PC-3 (cell line): ENCODE results near the gene MEG3. TPM values are rescaled to one million over a fixed set of nuclear protein-coding genes. Genes with fewer than 3 reads are reported as not detected.

Experiments
- ATAC-seq: fragments of 200-7000 bp; cut with Tn5 transposase; 2 replicates; pipeline ENCODE4 v1.9.1; 2020; ENCODE audit warnings: mild to moderate bottlenecking, moderate library complexity
- BruUV-seq: library from RNA; stranded (reverse); fragments of 400-500 nt; replicated peaks from 2 replicates; lab custom pipeline; 2021; lab: Mats Ljungman, UMichigan
- CTCF ChIA-PET: fragments of 300-600 bp; sonication (Branson Sonifier 250); formaldehyde crosslinking; loops from one replicate; lab custom pipeline; 2022; ENCODE audit warnings: antibody characterized with exemption; lab: Charles Lee
- POLR2A ChIA-PET: fragments of 300-600 bp; sonication (Branson Sonifier 250); formaldehyde crosslinking; loops from one replicate; lab custom pipeline; 2022; ENCODE audit warnings: antibody characterized with exemption; ENCODE audit not compliant: unreplicated experiment; lab: Charles Lee
- DNase-seq: peaks from one replicate; pipeline ENCODE4 v3.0.0-alpha.2; 2015
- H2AFZ ChIP-seq: fragments of 300-600 bp; sonication (generic); 2 replicates; pipeline ENCODE4 v1.6.0; 2016; ENCODE audit warnings: antibody characterized with exemption, low read length
- H3F3A ChIP-seq: fragments of 300-600 bp; sonication (generic); one replicate; pipeline ENCODE4 v1.6.0; 2017; ENCODE audit warnings: antibody characterized with exemption, low read length, control low read depth, mild to moderate bottlenecking; ENCODE audit not compliant: unreplicated experiment
- H3K27ac ChIP-seq: fragments of 300-600 bp; sonication (generic); 2 replicates; pipeline ENCODE4 v1.5.1; 2016; ENCODE audit warnings: mild to moderate bottlenecking, low read length
- H3K27me3 ChIP-seq: fragments of 300-600 bp; sonication (generic); 2 replicates; pipeline ENCODE4 v1.6.1; 2016; ENCODE audit warnings: low read length, mixed read lengths
- H3K36me3 ChIP-seq: fragments of 300-600 bp; sonication (generic); 2 replicates; pipeline ENCODE4 v1.6.1; 2016; ENCODE audit warnings: low read depth, mixed run types, low read length, mixed read lengths
- H3K4me1 ChIP-seq: fragments of 300-600 bp; sonication (generic); 2 replicates; pipeline ENCODE4 v1.5.1; 2016; ENCODE audit warnings: low read length; ENCODE audit not compliant: insufficient read depth
- H3K4me2 ChIP-seq: fragments of 300-600 bp; sonication (generic); 2 replicates; pipeline ENCODE4 v1.6.0; 2016; ENCODE audit warnings: low read length
- H3K4me3 ChIP-seq: fragments of 300-600 bp; sonication (generic); 2 replicates; pipeline ENCODE4 v1.5.1; 2016; ENCODE audit warnings: mild to moderate bottlenecking, low read length, mixed read lengths
- H3K79me2 ChIP-seq: fragments of 300-600 bp; sonication (generic); 2 replicates; pipeline ENCODE4 v1.6.1; 2017; ENCODE audit warnings: low read length, mixed read lengths
- H3K9ac ChIP-seq: fragments of 300-600 bp; sonication (generic); 2 replicates; pipeline ENCODE4 v1.6.0; 2016; ENCODE audit warnings: mild to moderate bottlenecking, low read length
- H3K9me2 ChIP-seq: fragments of 300-600 bp; sonication (generic); replicated peaks from 2 replicates; pipeline ENCODE4 v1.6.1; 2016; ENCODE audit warnings: mixed run types, low read length, mixed read lengths
- H3K9me3 ChIP-seq: fragments of 300-600 bp; sonication (generic); 2 replicates; pipeline ENCODE4 v1.6.1; 2016; ENCODE audit warnings: low read length, mixed read lengths
- H4K20me1 ChIP-seq: fragments of 300-600 bp; sonication (generic); 2 replicates; pipeline ENCODE4 v1.6.1; 2016; ENCODE audit warnings: low read length, mixed read lengths
- EZH2 ChIP-seq: fragments of 300-600 bp; sonication (generic); IDR thresholded peaks from one replicate; pipeline ENCODE4 v1.6.1; 2017; ENCODE audit warnings: antibody characterized with exemption, mild to moderate bottlenecking, low read length; ENCODE audit not compliant: unreplicated experiment
- EZH2phosphoT487 ChIP-seq: fragments of 300-600 bp; sonication (generic); IDR thresholded peaks from 2 replicates; pipeline ENCODE4 v1.6.1; 2018; ENCODE audit warnings: mild to moderate bottlenecking, antibody characterized with exemption, low read length, borderline replicate concordance
- intact Hi-C: fragments of 100-400 bp; cut with micrococcal nuclease; formaldehyde crosslinking; loops from 2 replicates; pipeline ENCODE4 v1.9.0; 2023
- total RNA-seq: library from RNA; depleted of rRNA; stranded (reverse); fragments of >200 nt; gene quantifications from 2 replicates; pipeline ENCODE4 v1.2.3, GENCODE V29; 2014
- TF ChIP-seq, protein P1 (sequence below): fragments of 300-600 bp; sonication (generic); conservative IDR thresholded peaks from 2 replicates; pipeline ENCODE4 v1.5.1; 2017; ENCODE audit warnings: antibody characterized with exemption, low read depth, mild to moderate bottlenecking, low read length

MEG3 gene
- total RNA-seq, 1 experiment from 2014 or later: not detected

DNA sequence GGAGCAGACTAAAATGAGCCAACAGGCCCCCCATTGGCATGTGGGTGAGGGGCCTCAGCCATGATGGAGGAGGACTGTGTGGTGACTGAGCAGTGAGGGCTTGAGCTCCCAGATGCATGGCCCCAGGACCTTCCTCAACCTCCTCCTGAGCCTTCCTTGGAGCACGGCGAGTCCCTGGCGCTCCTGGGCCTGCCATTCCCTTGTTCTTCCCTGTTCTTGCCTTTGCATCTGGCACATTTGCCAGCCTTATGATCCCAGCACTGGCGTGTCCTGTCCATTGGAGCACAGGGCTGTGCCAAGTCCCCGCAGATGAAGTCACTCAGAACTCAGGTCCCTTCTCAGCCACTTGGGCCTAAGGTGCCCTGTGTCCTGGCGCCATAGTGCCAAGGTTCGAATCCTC, 40.3 kb upstream of the MEG3 start:
- Histone ChIP-seq H3F3A (no peaks in the 10 kb centered on the region), H3K9ac (no peak overlapping the region), H3K4me1 (no peaks in the 10 kb centered on the region), H3K9me3 (no peaks in the 10 kb centered on the region), H4K20me1 (no peaks in the 10 kb centered on the region), H3K27ac (no peak overlapping the region), H2AFZ (no peak overlapping the region), H3K4me2 (no peak overlapping the region), H3K4me3 (no peak overlapping the region), H3K36me3 (no peaks in the 10 kb centered on the region), H3K79me2 (no peaks in the 10 kb centered on the region), H3K9me2 (no peaks in the 10 kb centered on the region), H3K27me3 (0 out of 2 replicates have a peak, but pooled peaks cover 2% of the 10 kb centered on the region)
- no peak for TF ChIP-seq EZH2phosphoT487
- no peak for TF ChIP-seq EZH2
- TF ChIP-seq, protein P1, sequence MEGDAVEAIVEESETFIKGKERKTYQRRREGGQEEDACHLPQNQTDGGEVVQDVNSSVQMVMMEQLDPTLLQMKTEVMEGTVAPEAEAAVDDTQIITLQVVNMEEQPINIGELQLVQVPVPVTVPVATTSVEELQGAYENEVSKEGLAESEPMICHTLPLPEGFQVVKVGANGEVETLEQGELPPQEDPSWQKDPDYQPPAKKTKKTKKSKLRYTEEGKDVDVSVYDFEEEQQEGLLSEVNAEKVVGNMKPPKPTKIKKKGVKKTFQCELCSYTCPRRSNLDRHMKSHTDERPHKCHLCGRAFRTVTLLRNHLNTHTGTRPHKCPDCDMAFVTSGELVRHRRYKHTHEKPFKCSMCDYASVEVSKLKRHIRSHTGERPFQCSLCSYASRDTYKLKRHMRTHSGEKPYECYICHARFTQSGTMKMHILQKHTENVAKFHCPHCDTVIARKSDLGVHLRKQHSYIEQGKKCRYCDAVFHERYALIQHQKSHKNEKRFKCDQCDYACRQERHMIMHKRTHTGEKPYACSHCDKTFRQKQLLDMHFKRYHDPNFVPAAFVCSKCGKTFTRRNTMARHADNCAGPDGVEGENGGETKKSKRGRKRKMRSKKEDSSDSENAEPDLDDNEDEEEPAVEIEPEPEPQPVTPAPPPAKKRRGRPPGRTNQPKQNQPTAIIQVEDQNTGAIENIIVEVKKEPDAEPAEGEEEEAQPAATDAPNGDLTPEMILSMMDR: no peak
- no peak for DNase-seq
- no TSS peak for BruUV-seq
- intact Hi-C loops: no loop called here
- ATAC-seq: no peak
- ChIA-PET CTCF (no interaction called here), POLR2A (no interaction called here)

DNA sequence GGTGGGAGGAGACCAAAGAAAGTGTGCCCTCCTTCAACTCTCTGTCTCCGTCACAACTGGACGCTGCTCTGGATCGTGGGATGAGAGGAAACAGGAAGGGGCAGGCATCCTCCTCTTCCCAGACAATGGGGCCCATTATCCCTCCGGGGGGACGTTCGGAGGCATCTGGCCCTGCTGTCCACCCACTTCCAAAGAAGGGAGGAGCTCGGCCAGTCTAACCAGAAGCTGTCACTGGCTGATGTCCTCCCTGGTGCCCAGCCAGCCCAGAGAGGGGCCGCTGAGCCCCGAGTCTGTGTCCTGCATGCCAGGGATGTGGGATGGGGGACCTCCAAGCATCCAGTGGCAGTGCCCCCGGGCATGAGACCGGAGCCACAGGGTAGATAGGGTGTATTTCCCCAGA, 39.8 kb upstream of the MEG3 start:
- Histone ChIP-seq H3K36me3 (no peaks in the 10 kb centered on the region), H3K9me2 (no peaks in the 10 kb centered on the region), H3K4me3 (no peak overlapping the region), H4K20me1 (no peaks in the 10 kb centered on the region), H3K4me1 (no peaks in the 10 kb centered on the region), H2AFZ (no peak overlapping the region), H3K9ac (no peak overlapping the region), H3K4me2 (no peak overlapping the region), H3F3A (no peaks in the 10 kb centered on the region), H3K27ac (no peak overlapping the region), H3K27me3 (0 out of 2 replicates have a peak, but pooled peaks cover 6% of the 10 kb centered on the region), H3K9me3 (no peaks in the 10 kb centered on the region), H3K79me2 (no peaks in the 10 kb centered on the region)
- ChIA-PET POLR2A (no interaction called here), CTCF (no interaction called here)
- no TSS peak for BruUV-seq
- DNase-seq (no peak), ATAC-seq (no peak)
- TF ChIP-seq, protein P1: no peak
- TF ChIP-seq EZH2phosphoT487: no peak
- TF ChIP-seq EZH2: no peak
- intact Hi-C loops: no loop called here

DNA sequence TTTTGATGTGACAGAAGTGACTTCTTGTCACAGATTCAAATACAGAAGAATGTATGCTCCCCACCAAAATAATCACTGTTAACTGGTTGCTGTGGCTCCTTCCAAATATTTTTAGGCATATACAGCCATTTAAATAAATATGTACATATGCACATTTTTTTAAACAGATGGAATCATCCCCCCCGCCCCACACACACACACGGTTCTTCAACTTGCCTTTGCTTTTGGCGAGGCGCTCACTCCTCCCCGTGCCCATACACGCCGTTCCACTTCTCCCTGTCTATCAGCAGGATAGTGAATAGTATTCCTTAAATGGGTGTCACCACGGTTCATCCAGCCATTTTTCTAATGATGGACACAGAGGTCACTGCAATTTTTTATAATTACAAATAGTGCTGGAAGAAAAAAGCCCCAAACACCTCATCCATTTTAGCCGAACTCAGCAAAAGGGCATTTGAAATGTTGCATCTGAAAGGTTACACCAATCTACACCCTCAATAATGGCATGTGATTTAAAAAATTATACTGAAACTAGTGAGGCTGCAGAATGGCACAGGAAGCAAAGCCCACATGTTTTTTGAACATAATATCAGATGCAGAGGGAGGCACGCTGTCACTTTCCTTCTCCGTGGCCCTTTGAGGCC, 39.2 kb upstream of the MEG3 start:
- BruUV-seq: no TSS peak
- Histone ChIP-seq H2AFZ (no peak overlapping the region), H3K36me3 (no peaks in the 10 kb centered on the region), H3K4me1 (no peaks in the 10 kb centered on the region), H3F3A (no peaks in the 10 kb centered on the region), H3K4me2 (no peak overlapping the region), H3K79me2 (no peaks in the 10 kb centered on the region), H3K27me3 (0 out of 2 replicates have a peak, but pooled peaks cover 6% of the 10 kb centered on the region), H3K27ac (no peak overlapping the region), H4K20me1 (no peaks in the 10 kb centered on the region), H3K9ac (no peak overlapping the region), H3K9me2 (no peaks in the 10 kb centered on the region), H3K9me3 (no peaks in the 10 kb centered on the region), H3K4me3 (no peak overlapping the region)
- intact Hi-C loops: no loop called here
- ChIA-PET CTCF (no interaction called here), POLR2A (no interaction called here)
- DNase-seq (no peak), ATAC-seq (no peak)
- TF ChIP-seq, protein P1: no peak
- no peak for TF ChIP-seq EZH2phosphoT487
- no peak for TF ChIP-seq EZH2
